Suprapubic skin (tissue), 3 donors: ENCODE results near the gene SMPD1.

Source experiments
- EP300 ChIP-seq: sonication (generic); formaldehyde crosslinking; IDR thresholded peaks from one replicate; pipeline ENCODE4 v1.6.1; 2017; ENCODE audit warnings: antibody characterized with exemption
- TF ChIP-seq, protein P1 (sequence below), 2 donors: fragments of 200-600 bp in 1 of 2; fragments of 450-650 bp in 1 of 2; sonication (generic) in 1 of 2; IDR thresholded peaks; one replicate each; pipeline ENCODE4 v1.5.1; 2016 to 2019; ENCODE audit warnings: antibody characterized with exemption in 2 of 2, mild to moderate bottlenecking in 1 of 2, moderate library complexity in 1 of 2

DNA sequence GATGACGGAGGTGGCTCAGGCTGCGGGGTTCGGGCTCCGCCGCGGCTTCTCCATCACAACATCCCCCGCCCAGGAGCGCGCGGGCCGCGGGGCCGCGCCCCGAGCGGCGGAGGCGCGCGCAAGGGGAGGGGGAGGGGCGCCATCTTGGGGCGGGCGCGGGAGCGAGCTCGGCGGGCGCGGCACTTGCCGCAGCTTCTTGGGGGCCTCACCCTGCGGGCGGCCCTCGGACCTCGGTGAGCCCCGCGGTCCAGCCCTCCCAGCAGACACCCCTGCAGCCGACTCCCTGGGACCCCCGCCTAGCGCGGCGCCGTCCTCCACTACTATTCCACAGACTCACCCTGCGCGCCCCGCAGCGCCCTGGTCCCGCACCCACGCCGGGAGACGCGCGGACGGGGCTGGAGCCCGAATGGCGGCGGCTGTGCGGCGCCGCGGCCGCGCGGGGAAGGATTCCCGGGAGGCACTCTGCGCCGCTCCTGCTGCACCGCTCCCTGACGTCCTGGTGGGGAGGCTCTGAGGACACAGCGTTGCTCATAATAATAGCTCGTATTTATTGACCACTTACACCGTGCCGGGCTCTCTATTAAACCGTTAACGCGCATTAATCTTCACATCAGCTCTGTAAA lies 28.8 kb downstream of the SMPD1 start, which contains the start of gene APBB1:
- TF ChIP-seq, protein P1, sequence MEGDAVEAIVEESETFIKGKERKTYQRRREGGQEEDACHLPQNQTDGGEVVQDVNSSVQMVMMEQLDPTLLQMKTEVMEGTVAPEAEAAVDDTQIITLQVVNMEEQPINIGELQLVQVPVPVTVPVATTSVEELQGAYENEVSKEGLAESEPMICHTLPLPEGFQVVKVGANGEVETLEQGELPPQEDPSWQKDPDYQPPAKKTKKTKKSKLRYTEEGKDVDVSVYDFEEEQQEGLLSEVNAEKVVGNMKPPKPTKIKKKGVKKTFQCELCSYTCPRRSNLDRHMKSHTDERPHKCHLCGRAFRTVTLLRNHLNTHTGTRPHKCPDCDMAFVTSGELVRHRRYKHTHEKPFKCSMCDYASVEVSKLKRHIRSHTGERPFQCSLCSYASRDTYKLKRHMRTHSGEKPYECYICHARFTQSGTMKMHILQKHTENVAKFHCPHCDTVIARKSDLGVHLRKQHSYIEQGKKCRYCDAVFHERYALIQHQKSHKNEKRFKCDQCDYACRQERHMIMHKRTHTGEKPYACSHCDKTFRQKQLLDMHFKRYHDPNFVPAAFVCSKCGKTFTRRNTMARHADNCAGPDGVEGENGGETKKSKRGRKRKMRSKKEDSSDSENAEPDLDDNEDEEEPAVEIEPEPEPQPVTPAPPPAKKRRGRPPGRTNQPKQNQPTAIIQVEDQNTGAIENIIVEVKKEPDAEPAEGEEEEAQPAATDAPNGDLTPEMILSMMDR (IDR thresholded peaks at IDR 0.05), result no peak
- no peak for TF ChIP-seq EP300
